CD8-positive, alpha-beta memory T cell (primary cell): ENCODE measurements around the gene TMEM130. TPM values are rescaled to one million over a fixed set of nuclear protein-coding genes. Genes with fewer than 3 reads are reported as not detected.

Experiments
- CTCF ChIA-PET: fragments of 350-600 bp; sonication (Branson Sonifier 250); formaldehyde crosslinking; loops from one replicate; lab custom pipeline; 2021; ENCODE audit warnings: antibody characterized with exemption; lab: Charles Lee
- POLR2A ChIA-PET: fragments of 350-600 bp; sonication (Branson Sonifier 250); formaldehyde crosslinking; loops from one replicate; lab custom pipeline; 2021; ENCODE audit warnings: antibody characterized with exemption; lab: Charles Lee
- DNase-seq, 5 donors: peaks; one replicate each; pipeline versions ENCODE4 v3.0.0 to v3.0.0-alpha.2; 2020 to 2022; ENCODE audit warnings: mixed read lengths in 1 of 5
- H3K27ac ChIP-seq: one replicate; pipeline ENCODE4 v1.7.0; 2013; ENCODE audit warnings: low read depth, mild to moderate bottlenecking, low read length, moderate library complexity
- H3K27me3 ChIP-seq: 2 replicates; pipeline ENCODE4 v1.7.0; 2013; ENCODE audit warnings: low read length, mild to moderate bottlenecking; ENCODE audit not compliant: insufficient read depth, poor library complexity, severe bottlenecking
- H3K36me3 ChIP-seq: 2 replicates; pipeline ENCODE4 v1.7.0; 2013; ENCODE audit warnings: mild to moderate bottlenecking, low read length, moderate library complexity; ENCODE audit not compliant: insufficient read depth
- H3K4me1 ChIP-seq: 2 replicates; pipeline ENCODE4 v1.7.0; 2013; ENCODE audit warnings: mild to moderate bottlenecking, low read length, moderate library complexity; ENCODE audit not compliant: insufficient read depth
- H3K4me3 ChIP-seq: 2 replicates; pipeline ENCODE4 v1.7.0; 2013; ENCODE audit warnings: mild to moderate bottlenecking, low read length
- H3K9me3 ChIP-seq: 2 replicates; pipeline ENCODE4 v1.7.0; 2013; ENCODE audit warnings: mild to moderate bottlenecking, low read length
- H3K27ac Mint-ChIP-seq, 8 donors: one replicate each; pipeline ENCODE4 v1.8.0; 2020 to 2021; ENCODE audit warnings: mixed read lengths in 8 of 8, mild to moderate bottlenecking in 6 of 8, inconsistent platforms in 3 of 8, moderate library complexity in 3 of 8
- H3K27me3 Mint-ChIP-seq, 2 donors: one replicate each; pipeline ENCODE4 v1.8.0; 2020 to 2021; ENCODE audit warnings: mixed read lengths in 2 of 2, mild to moderate bottlenecking in 1 of 2, moderate library complexity in 1 of 2
- H3K36me3 Mint-ChIP-seq, 3 donors: one replicate each; pipeline ENCODE4 v1.8.0; 2020 to 2021; ENCODE audit warnings: mixed read lengths in 3 of 3, inconsistent platforms in 1 of 3, mild to moderate bottlenecking in 1 of 3
- H3K4me1 Mint-ChIP-seq, 3 donors: one replicate each; pipeline ENCODE4 v1.8.0; 2020 to 2021; ENCODE audit warnings: mixed read lengths in 3 of 3, inconsistent platforms in 1 of 3, mild to moderate bottlenecking in 1 of 3
- H3K4me3 Mint-ChIP-seq, 7 donors: one replicate each; pipeline ENCODE4 v1.8.0; 2020 to 2021; ENCODE audit warnings: mixed read lengths in 7 of 7, mild to moderate bottlenecking in 6 of 7, moderate library complexity in 4 of 7, inconsistent platforms in 2 of 7
- H3K9me3 Mint-ChIP-seq, 5 donors: one replicate each; pipeline ENCODE4 v1.8.0; 2020 to 2022; ENCODE audit warnings: mixed read lengths in 5 of 5, mild to moderate bottlenecking in 3 of 5, moderate library complexity in 2 of 5, inconsistent platforms in 1 of 5
- polyA plus RNA-seq: library from polyadenylated mRNA; unstranded; fragments of 300-500 nt; fragmentation: Illumina TruSeq; gene quantifications from one replicate; pipeline ENCODE4 v1.2.3, GENCODE V29; 2021
- total RNA-seq, 2 experiments: library from RNA; stranded (reverse); gene quantifications; one replicate each; pipeline ENCODE4 v1.2.3, GENCODE V29; 2021

Gene TMEM130
- total and polyA plus RNA-seq, 3 experiments from 2014 or later = not detected

GRCh38 chr7:98869027-98869596 is 702 bp downstream of the TMEM130 start:
- ChIA-PET CTCF (interaction anchor here (1.4 kb wide), 1 partner anchor 9 kb away, joined by 3 read pairs; the partner anchor contains the start of gene TRRAP), POLR2A (no interaction called here)
- H3K27me3 ChIP-seq = peaks cover 11% of the 10 kb centered on the region

GRCh38 chr7:98868450-98868849 is 1.4 kb downstream of the TMEM130 start:
- Mint-ChIP-seq H3K27me3 (peaks cover 12 to 19% of the 10 kb centered on the region in 2 donors), H3K4me3 (peak overlapping the region in 1 of 7 donors; percentile 2), H3K4me1 (peaks cover 0 to 13% (median 1%) of the 10 kb centered on the region in 3 donors), H3K9me3 (no peaks in the 10 kb centered on the region), H3K36me3 (no peaks in the 10 kb centered on the region), H3K27ac (no peak overlapping the region)
- Histone ChIP-seq H3K36me3 (no peaks in the 10 kb centered on the region), H3K4me3 (no peak overlapping the region), H3K27ac (no peak overlapping the region), H3K9me3 (no peaks in the 10 kb centered on the region), H3K4me1 (peaks cover 7% of the 10 kb centered on the region), H3K27me3 (peaks cover 11% of the 10 kb centered on the region)
- ChIA-PET POLR2A (no interaction called here), CTCF (no interaction called here)
- DNase-seq = no peak

More at GRCh38 chr7:98869027-98869596, 702 bp downstream of the TMEM130 start:
- Mint-ChIP-seq H3K27me3 (peaks cover 12 to 19% of the 10 kb centered on the region in 2 donors), H3K4me3 (peak overlapping the region in 5 of 7 donors; percentile 3 to 83 (median 31)), H3K27ac (no peak overlapping the region), H3K4me1 (peaks cover 0 to 13% (median 1%) of the 10 kb centered on the region in 3 donors), H3K9me3 (no peaks in the 10 kb centered on the region), H3K36me3 (no peaks in the 10 kb centered on the region)
- peaks cover 7% of the 10 kb centered on the region for H3K4me1 ChIP-seq
- H3K27ac ChIP-seq = no peak overlapping the region
- DNase-seq = no peak
- no peaks in the 10 kb centered on the region for H3K9me3 ChIP-seq
- no peak overlapping the region for H3K4me3 ChIP-seq
- H3K36me3 ChIP-seq = no peaks in the 10 kb centered on the region

GRCh38 chr7:98866765-98867164 is 3.0 kb downstream of the TMEM130 start:
- POLR2A ChIA-PET = interaction anchor here (0.6 kb wide), 1 partner anchor 600 kb away, joined by 3 read pairs; no protein-coding TSS in a partner anchor

GRCh38 chr7:98866351-98866750 is 3.5 kb downstream of the TMEM130 start:
- Mint-ChIP-seq H3K27ac (no peak overlapping the region), H3K4me1 (peaks cover 0 to 13% (median 1%) of the 10 kb centered on the region in 3 donors), H3K4me3 (no peak overlapping the region), H3K9me3 (no peaks in the 10 kb centered on the region), H3K27me3 (peaks cover 11 to 12% of the 10 kb centered on the region in 2 donors), H3K36me3 (peaks cover 0 to 3% (median 0%) of the 10 kb centered on the region in 3 donors)
- Histone ChIP-seq H3K36me3 (no peaks in the 10 kb centered on the region), H3K4me3 (no peak overlapping the region), H3K27me3 (peaks cover 10% of the 10 kb centered on the region), H3K27ac (no peak overlapping the region), H3K9me3 (no peaks in the 10 kb centered on the region), H3K4me1 (peaks cover 7% of the 10 kb centered on the region)
- POLR2A ChIA-PET = no interaction called here
- CTCF ChIA-PET = interaction anchor here (0.9 to 1.8 kb wide), 2 partner anchors 12 to 13 kb away, joined by 3 to 5 read pairs; partner anchors contain the start of gene TRRAP
- no peak for DNase-seq

More at GRCh38 chr7:98866765-98867164, 3.0 kb downstream of the TMEM130 start:
- no peaks in the 10 kb centered on the region for H3K9me3 Mint-ChIP-seq
- no peak overlapping the region for H3K4me3 Mint-ChIP-seq
- peaks cover 7% of the 10 kb centered on the region for H3K4me1 ChIP-seq
- CTCF ChIA-PET = interaction anchor here (0.9 to 1.8 kb wide), 2 partner anchors 11 to 13 kb away, joined by 3 to 5 read pairs; partner anchors contain the start of gene TRRAP
- H3K27ac ChIP-seq = no peak overlapping the region
- H3K9me3 ChIP-seq = no peaks in the 10 kb centered on the region
- no peak overlapping the region for H3K27ac Mint-ChIP-seq
- H3K4me1 Mint-ChIP-seq = peaks cover 0 to 13% (median 1%) of the 10 kb centered on the region in 3 donors
- peaks cover 0 to 3% (median 0%) of the 10 kb centered on the region in 3 donors for H3K36me3 Mint-ChIP-seq
- H3K27me3 Mint-ChIP-seq = peaks cover 12 to 14% of the 10 kb centered on the region in 2 donors
- no peak overlapping the region for H3K4me3 ChIP-seq
- peaks cover 13% of the 10 kb centered on the region for H3K27me3 ChIP-seq
- H3K36me3 ChIP-seq = no peaks in the 10 kb centered on the region
- DNase-seq = no peak

GRCh38 chr7:98864731-98865453 is 4.9 kb downstream of the TMEM130 start:
- POLR2A ChIA-PET = no interaction called here
- Histone ChIP-seq H3K27me3 (peaks cover 8% of the 10 kb centered on the region), H3K36me3 (no peaks in the 10 kb centered on the region), H3K27ac (no peak overlapping the region), H3K4me3 (no peak overlapping the region), H3K4me1 (no peaks in the 10 kb centered on the region), H3K9me3 (no peaks in the 10 kb centered on the region)
- H3K4me1 Mint-ChIP-seq = peaks cover 0 to 5% (median 0%) of the 10 kb centered on the region in 3 donors
- no peak overlapping the region for H3K4me3 Mint-ChIP-seq
- CTCF ChIA-PET = interaction anchor here (1.6 kb wide), 1 partner anchor 13 kb away, joined by 4 read pairs; the partner anchor contains the start of gene TRRAP
- no peaks in the 10 kb centered on the region for H3K9me3 Mint-ChIP-seq
- H3K27me3 Mint-ChIP-seq = peaks cover 9% of the 10 kb centered on the region in 2 donors
- H3K36me3 Mint-ChIP-seq = peaks cover 0 to 3% (median 0%) of the 10 kb centered on the region in 3 donors
- DNase-seq = no peak
- H3K27ac Mint-ChIP-seq = no peak overlapping the region

- Histone ChIP-seq H3K36me3 (no peaks in the 10 kb centered on the region), H3K4me1 (no peaks in the 10 kb centered on the region), H3K27me3 (peaks cover 3% of the 10 kb centered on the region), H3K9me3 (no peaks in the 10 kb centered on the region), H3K27ac (no peak overlapping the region), H3K4me3 (no peak overlapping the region)
- Mint-ChIP-seq H3K27me3 (peaks cover 9 to 14% of the 10 kb centered on the region in 2 donors), H3K9me3 (no peaks in the 10 kb centered on the region), H3K36me3 (peaks cover 0 to 3% (median 0%) of the 10 kb centered on the region in 3 donors), H3K4me1 (no peaks in the 10 kb centered on the region), H3K27ac (peak overlapping the region in 2 of 8 donors; percentile 19 to 46), H3K4me3 (peak overlapping the region in 1 of 7 donors; percentile 41)
- POLR2A ChIA-PET = no interaction called here
- no peak for DNase-seq
- CTCF ChIA-PET = interaction anchor here (1.6 kb wide), 1 partner anchor 15 kb away, joined by 4 read pairs; the partner anchor contains the start of gene TRRAP
Observed at GRCh38 chr7:98863601-98864000, 6.2 kb downstream of the TMEM130 start.

GRCh38 chr7:98862716-98863420 is 6.9 kb downstream of the TMEM130 start:
- Mint-ChIP-seq H3K4me1 (no peaks in the 10 kb centered on the region), H3K4me3 (peak overlapping the region in 1 of 7 donors; percentile 11), H3K36me3 (peaks cover 0 to 3% (median 0%) of the 10 kb centered on the region in 3 donors), H3K9me3 (no peaks in the 10 kb centered on the region), H3K27me3 (peaks cover 14 to 16% of the 10 kb centered on the region in 2 donors), H3K27ac (peak overlapping the region in 1 of 8 donors; percentile 19)
- POLR2A ChIA-PET = no interaction called here
- no peak for DNase-seq
- no peak overlapping the region for H3K27ac ChIP-seq
- H3K4me3 ChIP-seq = no peak overlapping the region
- no peaks in the 10 kb centered on the region for H3K9me3 ChIP-seq
- peaks cover 3% of the 10 kb centered on the region for H3K27me3 ChIP-seq
- H3K4me1 ChIP-seq = no peaks in the 10 kb centered on the region
- CTCF ChIA-PET = no interaction called here
- H3K36me3 ChIP-seq = no peaks in the 10 kb centered on the region
